C4-2B (cell line): Measurements from ENCODE around the gene HNRNPCL1.
"Not testable (repeated sequence)": the region's sequence is repeated elsewhere in the genome, so short reads cannot be mapped to it uniquely, and the experiment has no call there.

Source experiments
- CTCF ChIP-seq: fragments of 450-650 bp; conservative IDR thresholded peaks from 2 replicates; pipeline ENCODE4 v1.5.1; 2017; ENCODE audit warnings: mild to moderate bottlenecking
- ZFX ChIP-seq: fragments of 450-650 bp; IDR thresholded peaks from 2 replicates; pipeline ENCODE4 v1.6.1; 2017

- not testable (repeated sequence) for TF ChIP-seq CTCF, ZFX
Observed at GRCh38 chr1:12856786-12857185, 8.3 kb upstream of the HNRNPCL1 start, which contains the start of gene PRAMEF2.
